ENCODE results near the gene CFAP70.

Gene CFAP70

DNA sequence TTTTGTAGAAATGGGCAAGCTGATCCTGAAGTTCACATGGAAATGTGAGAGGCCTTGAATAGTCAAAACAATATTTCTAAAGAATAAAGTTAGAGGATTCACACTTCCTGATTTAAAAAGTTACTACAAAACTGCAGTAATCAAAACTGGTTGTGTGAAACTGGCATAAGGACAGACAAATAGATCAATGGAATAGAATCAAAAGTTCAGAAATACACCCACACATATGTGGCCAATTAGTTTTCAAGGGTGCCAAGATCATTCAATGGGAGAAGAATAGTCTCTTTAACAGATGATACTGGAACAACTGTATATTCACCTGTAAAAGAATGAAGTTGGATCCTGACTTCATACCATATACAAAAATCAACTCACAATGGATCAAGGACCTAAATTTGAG lies 139.3 kb downstream of the CFAP70 start:
- TF ChIP-seq, protein P1, sequence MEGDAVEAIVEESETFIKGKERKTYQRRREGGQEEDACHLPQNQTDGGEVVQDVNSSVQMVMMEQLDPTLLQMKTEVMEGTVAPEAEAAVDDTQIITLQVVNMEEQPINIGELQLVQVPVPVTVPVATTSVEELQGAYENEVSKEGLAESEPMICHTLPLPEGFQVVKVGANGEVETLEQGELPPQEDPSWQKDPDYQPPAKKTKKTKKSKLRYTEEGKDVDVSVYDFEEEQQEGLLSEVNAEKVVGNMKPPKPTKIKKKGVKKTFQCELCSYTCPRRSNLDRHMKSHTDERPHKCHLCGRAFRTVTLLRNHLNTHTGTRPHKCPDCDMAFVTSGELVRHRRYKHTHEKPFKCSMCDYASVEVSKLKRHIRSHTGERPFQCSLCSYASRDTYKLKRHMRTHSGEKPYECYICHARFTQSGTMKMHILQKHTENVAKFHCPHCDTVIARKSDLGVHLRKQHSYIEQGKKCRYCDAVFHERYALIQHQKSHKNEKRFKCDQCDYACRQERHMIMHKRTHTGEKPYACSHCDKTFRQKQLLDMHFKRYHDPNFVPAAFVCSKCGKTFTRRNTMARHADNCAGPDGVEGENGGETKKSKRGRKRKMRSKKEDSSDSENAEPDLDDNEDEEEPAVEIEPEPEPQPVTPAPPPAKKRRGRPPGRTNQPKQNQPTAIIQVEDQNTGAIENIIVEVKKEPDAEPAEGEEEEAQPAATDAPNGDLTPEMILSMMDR (IDR thresholded peaks at IDR 0.05): no peak

- TF ChIP-seq, protein P1 (IDR thresholded peaks at IDR 0.05): peak; percentile 47; the same call in 1 of the 2 replicates
These were observed 140.1 kb downstream of the CFAP70 start for GRCh38 chr10:73218431-73219191.

DNA sequence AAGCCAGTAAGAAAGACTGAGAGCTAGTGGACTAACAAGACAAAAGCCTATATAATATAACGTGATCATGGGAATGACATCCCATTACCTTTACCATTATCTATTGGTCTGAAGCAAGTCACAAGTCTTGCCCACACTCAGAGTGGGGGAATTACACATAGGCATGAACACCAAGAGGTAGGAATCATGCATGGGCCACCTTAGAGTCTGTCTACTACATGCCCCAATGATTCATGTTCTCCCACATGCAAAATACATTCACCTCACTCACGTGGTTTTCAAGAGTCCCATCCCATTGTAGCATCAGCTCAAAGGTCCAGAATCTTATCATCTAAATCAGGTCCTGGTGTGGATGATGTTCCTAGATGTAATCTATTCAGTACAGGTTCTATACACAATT lies 141.0 kb downstream of the CFAP70 start:
- TF ChIP-seq, protein P1 (IDR thresholded peaks at IDR 0.05): no peak

- TF ChIP-seq, protein P1 (IDR thresholded peaks at IDR 0.05): no peak
These were observed 142.9 kb downstream of the CFAP70 start for GRCh38 chr10:73215749-73216148.

- TF ChIP-seq, protein P1 (IDR thresholded peaks at IDR 0.05): no peak
These were observed 147.4 kb downstream of the CFAP70 start for GRCh38 chr10:73211106-73211811.

GRCh38 chr10:73210395-73211105 lies 148.1 kb downstream of the CFAP70 start:
- TF ChIP-seq, protein P1 (IDR thresholded peaks at IDR 0.05): no peak

DNA sequence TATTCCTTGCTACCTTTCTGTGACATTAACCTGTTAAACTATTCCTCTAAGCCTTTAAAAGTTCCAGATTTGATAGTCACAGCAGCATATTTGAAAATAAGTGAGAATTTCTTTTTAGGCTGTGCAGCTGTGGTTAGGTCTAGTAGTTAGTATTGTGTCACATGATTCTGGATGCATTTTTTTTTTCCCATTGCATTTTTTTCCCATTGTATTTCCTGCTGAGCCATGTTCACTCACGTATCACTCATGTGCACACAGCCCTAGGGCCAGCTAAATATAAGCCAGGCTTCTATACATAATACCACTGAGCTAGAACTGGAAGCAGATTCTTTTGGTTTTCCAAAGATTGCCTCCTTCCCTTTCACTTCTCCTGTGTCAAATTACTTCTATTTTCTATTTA lies 149.0 kb downstream of the CFAP70 start:
- TF ChIP-seq, protein P1 (IDR thresholded peaks at IDR 0.05): no peak

Measured in LNCAP (cell line).